ENCODE measurements around the gene XYLB. TPM values are rescaled to one million over a fixed set of nuclear protein-coding genes. Genes with fewer than 3 reads are reported as not detected.

XYLB gene
- polyA plus RNA-seq, 1 donor from 2014 or later = 0.50 TPM

DNA sequence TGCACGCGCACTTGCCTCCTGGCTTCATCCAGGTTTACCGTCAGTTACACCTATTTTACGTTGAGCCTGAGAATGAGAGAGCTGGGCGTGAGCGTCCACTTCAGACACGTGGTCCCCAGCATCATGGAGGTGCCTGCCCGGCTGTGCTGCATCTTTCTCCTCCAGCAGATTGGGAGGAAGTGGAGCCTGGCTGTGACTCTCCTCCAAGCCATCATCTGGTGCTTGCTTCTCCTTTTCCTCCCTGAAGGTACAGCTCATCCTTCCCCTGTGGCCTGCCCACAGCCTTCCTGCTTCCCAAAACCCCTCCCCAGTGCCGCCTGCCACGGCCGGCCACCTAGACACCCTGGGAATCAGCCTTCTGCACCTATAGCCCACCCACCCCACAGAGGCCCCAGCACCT is 32.9 kb upstream of the XYLB start:
- TF ChIP-seq EP300 (conservative IDR thresholded peaks at IDR 0.05; ENCODE audit: poor library complexity, severe bottlenecking) (no peak), MXI1 (conservative IDR thresholded peaks at IDR 0.05; ENCODE audit: poor library complexity, severe bottlenecking) (no peak), TAF1 (IDR thresholded peaks at IDR 0.05; ENCODE audit: low read depth) (no peak)
- TF ChIP-seq, protein P1, sequence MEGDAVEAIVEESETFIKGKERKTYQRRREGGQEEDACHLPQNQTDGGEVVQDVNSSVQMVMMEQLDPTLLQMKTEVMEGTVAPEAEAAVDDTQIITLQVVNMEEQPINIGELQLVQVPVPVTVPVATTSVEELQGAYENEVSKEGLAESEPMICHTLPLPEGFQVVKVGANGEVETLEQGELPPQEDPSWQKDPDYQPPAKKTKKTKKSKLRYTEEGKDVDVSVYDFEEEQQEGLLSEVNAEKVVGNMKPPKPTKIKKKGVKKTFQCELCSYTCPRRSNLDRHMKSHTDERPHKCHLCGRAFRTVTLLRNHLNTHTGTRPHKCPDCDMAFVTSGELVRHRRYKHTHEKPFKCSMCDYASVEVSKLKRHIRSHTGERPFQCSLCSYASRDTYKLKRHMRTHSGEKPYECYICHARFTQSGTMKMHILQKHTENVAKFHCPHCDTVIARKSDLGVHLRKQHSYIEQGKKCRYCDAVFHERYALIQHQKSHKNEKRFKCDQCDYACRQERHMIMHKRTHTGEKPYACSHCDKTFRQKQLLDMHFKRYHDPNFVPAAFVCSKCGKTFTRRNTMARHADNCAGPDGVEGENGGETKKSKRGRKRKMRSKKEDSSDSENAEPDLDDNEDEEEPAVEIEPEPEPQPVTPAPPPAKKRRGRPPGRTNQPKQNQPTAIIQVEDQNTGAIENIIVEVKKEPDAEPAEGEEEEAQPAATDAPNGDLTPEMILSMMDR (IDR thresholded peaks at IDR 0.05; ENCODE audit: poor library complexity, severe bottlenecking) = no peak
- H3K9me3 ChIP-seq (ENCODE audit: low read length) = no peaks in the 10 kb centered on the region
- H2AFZ ChIP-seq (ENCODE audit: low read depth, low read length) = no peak overlapping the region
- H3K27me3 ChIP-seq (ENCODE audit: insufficient read depth, low read depth, low read length) = no peaks in the 10 kb centered on the region
- no peak overlapping the region for H3K27ac ChIP-seq (ENCODE audit: low read length)
- no peak overlapping the region for H3K4me3 ChIP-seq (ENCODE audit: low read length)
- no peaks in the 10 kb centered on the region for H3F3A ChIP-seq (ENCODE audit: insufficient read depth, low read length, poor library complexity, severe bottlenecking)
- H3K4me2 ChIP-seq (ENCODE audit: low read length) = no peak overlapping the region
- no peaks in the 10 kb centered on the region for H3K79me2 ChIP-seq (replicated peaks; ENCODE audit: insufficient read depth, low read length)
- H3K36me3 ChIP-seq (ENCODE audit: insufficient read depth, low read length) = no peaks in the 10 kb centered on the region
- H3K9me2 ChIP-seq (ENCODE audit: insufficient read depth, low read length) = no peaks in the 10 kb centered on the region
- no peaks in the 10 kb centered on the region for H4K20me1 ChIP-seq (ENCODE audit: insufficient read depth)
- H3K9ac ChIP-seq (ENCODE audit: low read length) = no peak overlapping the region

DNA sequence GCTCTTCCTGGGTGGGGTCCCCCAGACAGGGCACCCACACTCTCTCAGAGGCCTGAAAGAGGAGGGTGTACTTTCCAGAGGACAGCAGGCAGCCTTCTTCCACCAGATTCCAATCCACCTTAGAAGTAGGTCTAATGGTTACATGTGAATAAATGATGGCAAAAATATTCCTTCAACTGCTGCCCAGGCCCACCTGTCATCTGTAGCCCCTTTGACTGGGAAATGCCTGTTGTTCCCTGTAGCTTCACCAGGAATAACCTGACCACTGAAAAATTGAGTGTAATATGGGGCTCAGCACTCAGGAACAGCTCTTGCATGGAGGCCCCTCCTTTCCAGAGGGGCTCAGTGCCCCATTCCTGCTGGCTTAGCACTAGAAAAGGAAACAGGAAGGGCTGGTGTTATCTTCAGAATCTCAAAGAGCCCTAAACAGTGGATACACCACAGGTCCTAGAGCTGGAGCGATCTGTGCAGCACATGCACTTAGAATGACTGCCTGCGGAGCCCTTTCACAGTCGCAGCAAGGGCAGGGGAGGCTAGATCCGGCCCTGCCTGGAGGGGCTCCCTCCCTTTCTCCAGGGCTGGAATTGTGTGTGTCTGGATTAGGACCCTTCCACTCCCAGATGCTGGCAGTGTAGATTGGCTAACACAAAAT is 32.3 kb upstream of the XYLB start:
- TF ChIP-seq, protein P2, sequence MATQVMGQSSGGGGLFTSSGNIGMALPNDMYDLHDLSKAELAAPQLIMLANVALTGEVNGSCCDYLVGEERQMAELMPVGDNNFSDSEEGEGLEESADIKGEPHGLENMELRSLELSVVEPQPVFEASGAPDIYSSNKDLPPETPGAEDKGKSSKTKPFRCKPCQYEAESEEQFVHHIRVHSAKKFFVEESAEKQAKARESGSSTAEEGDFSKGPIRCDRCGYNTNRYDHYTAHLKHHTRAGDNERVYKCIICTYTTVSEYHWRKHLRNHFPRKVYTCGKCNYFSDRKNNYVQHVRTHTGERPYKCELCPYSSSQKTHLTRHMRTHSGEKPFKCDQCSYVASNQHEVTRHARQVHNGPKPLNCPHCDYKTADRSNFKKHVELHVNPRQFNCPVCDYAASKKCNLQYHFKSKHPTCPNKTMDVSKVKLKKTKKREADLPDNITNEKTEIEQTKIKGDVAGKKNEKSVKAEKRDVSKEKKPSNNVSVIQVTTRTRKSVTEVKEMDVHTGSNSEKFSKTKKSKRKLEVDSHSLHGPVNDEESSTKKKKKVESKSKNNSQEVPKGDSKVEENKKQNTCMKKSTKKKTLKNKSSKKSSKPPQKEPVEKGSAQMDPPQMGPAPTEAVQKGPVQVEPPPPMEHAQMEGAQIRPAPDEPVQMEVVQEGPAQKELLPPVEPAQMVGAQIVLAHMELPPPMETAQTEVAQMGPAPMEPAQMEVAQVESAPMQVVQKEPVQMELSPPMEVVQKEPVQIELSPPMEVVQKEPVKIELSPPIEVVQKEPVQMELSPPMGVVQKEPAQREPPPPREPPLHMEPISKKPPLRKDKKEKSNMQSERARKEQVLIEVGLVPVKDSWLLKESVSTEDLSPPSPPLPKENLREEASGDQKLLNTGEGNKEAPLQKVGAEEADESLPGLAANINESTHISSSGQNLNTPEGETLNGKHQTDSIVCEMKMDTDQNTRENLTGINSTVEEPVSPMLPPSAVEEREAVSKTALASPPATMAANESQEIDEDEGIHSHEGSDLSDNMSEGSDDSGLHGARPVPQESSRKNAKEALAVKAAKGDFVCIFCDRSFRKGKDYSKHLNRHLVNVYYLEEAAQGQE (IDR thresholded peaks at IDR 0.05; ENCODE audit: borderline replicate concordance) = no peak
- TF ChIP-seq EP300 (conservative IDR thresholded peaks at IDR 0.05; ENCODE audit: poor library complexity, severe bottlenecking) (no peak), RAD21 (conservative IDR thresholded peaks at IDR 0.05) (no peak), MXI1 (conservative IDR thresholded peaks at IDR 0.05; ENCODE audit: poor library complexity, severe bottlenecking) (no peak), EZH2 (IDR thresholded peaks at IDR 0.05; ENCODE audit: borderline replicate concordance, insufficient read depth, low read length, poor library complexity, severe bottlenecking) (no peak), TAF1 (IDR thresholded peaks at IDR 0.05; ENCODE audit: low read depth) (no peak)
- Histone ChIP-seq H3K4me2 (ENCODE audit: low read length) (no peak overlapping the region), H3K9me3 (ENCODE audit: low read length) (no peaks in the 10 kb centered on the region), H3K79me2 (replicated peaks; ENCODE audit: insufficient read depth, low read length) (no peaks in the 10 kb centered on the region), H3K27me3 (ENCODE audit: insufficient read depth, low read depth, low read length) (no peaks in the 10 kb centered on the region), H3K27ac (ENCODE audit: low read length) (no peak overlapping the region), H3K9ac (ENCODE audit: low read length) (no peak overlapping the region), H3K36me3 (ENCODE audit: insufficient read depth, low read length) (no peaks in the 10 kb centered on the region), H3F3A (ENCODE audit: insufficient read depth, low read length, poor library complexity, severe bottlenecking) (no peaks in the 10 kb centered on the region), H3K4me3 (ENCODE audit: low read length) (no peak overlapping the region), H3K9me2 (ENCODE audit: insufficient read depth, low read length) (no peaks in the 10 kb centered on the region), H2AFZ (ENCODE audit: low read depth, low read length) (no peak overlapping the region), H4K20me1 (ENCODE audit: insufficient read depth) (no peaks in the 10 kb centered on the region)
